ENCODE data around the gene DHRS7.

Gene DHRS7

GRCh38 chr14:60165547-60165876 lies 314 bp upstream of the DHRS7 start:
- no peak for DNase-seq (ENCODE audit: extremely low spot score)
- TF ChIP-seq FOXK2 (IDR thresholded peaks at IDR 0.05) (no peak), BHLHE40 (IDR thresholded peaks at IDR 0.05; ENCODE audit: borderline replicate concordance) (no peak), NFRKB (IDR thresholded peaks at IDR 0.05) (no peak), FOXA1 (IDR thresholded peaks at IDR 0.05) (no peak), ELF4 (IDR thresholded peaks at IDR 0.05) (no peak), HDGF (IDR thresholded peaks at IDR 0.05; ENCODE audit: borderline replicate concordance) (no peak), ARNT (IDR thresholded peaks at IDR 0.05) (no peak), SUZ12 (IDR thresholded peaks at IDR 0.05) (no peak)
- CTCF ChIA-PET = interaction anchor here (0.6 to 1.3 kb wide), 3 partner anchors 45 to 658 kb away, joined by 3 to 4 read pairs (median 3); no protein-coding TSS in a partner anchor
- POLR2A ChIA-PET = interaction anchor here (0.9 to 3.1 kb wide), 7 partner anchors 9 to 83 kb away, joined by 3 to 16 read pairs (median 4); partner anchors contain the start of genes PCNX4 and PPM1A

GRCh38 chr14:60164404-60164711 lies 840 bp downstream of the DHRS7 start:
- ChIA-PET POLR2A (interaction anchor here (1.0 to 3.1 kb wide), 4 partner anchors 10 to 84 kb away, joined by 3 to 16 read pairs (median 9); partner anchors contain the start of genes PCNX4 and PPM1A), CTCF (no interaction called here)
- DNase-seq (ENCODE audit: extremely low spot score) = no peak
- TF ChIP-seq ZNF384 (IDR thresholded peaks at IDR 0.05) (no peak), FOXM1 (IDR thresholded peaks at IDR 0.05; ENCODE audit: borderline replicate concordance) (no peak), SP1 (IDR thresholded peaks at IDR 0.05) (no peak), FOXA1 (IDR thresholded peaks at IDR 0.05) (no peak), SUZ12 (IDR thresholded peaks at IDR 0.05) (no peak), FOXK2 (IDR thresholded peaks at IDR 0.05) (no peak), CTBP1 (IDR thresholded peaks at IDR 0.05; ENCODE audit: borderline replicate concordance) (no peak), PKNOX1 (IDR thresholded peaks at IDR 0.05) (no peak), LEF1 (IDR thresholded peaks at IDR 0.05; ENCODE audit: borderline replicate concordance) (no peak)

- CTCF ChIA-PET = no interaction called here
- no peak for DNase-seq (ENCODE audit: extremely low spot score)
- POLR2A ChIA-PET = interaction anchor here (2.6 to 3.1 kb wide), 2 partner anchors 71 to 85 kb away, joined by 14 to 16 read pairs; partner anchors contain the start of genes PCNX4 and PPM1A
- no peak for TF ChIP-seq FOXK2 (IDR thresholded peaks at IDR 0.05)
- no peak for TF ChIP-seq ELF4 (IDR thresholded peaks at IDR 0.05)
- TF ChIP-seq FOXA1 (IDR thresholded peaks at IDR 0.05) = no peak
- TF ChIP-seq CTBP1 (IDR thresholded peaks at IDR 0.05; ENCODE audit: borderline replicate concordance) = no peak
- no peak for TF ChIP-seq L3MBTL2 (conservative IDR thresholded peaks at IDR 0.05)
- no peak for TF ChIP-seq ARNT (IDR thresholded peaks at IDR 0.05)
- TF ChIP-seq HDGF (IDR thresholded peaks at IDR 0.05; ENCODE audit: borderline replicate concordance) = no peak
- no peak for TF ChIP-seq TARDBP (IDR thresholded peaks at IDR 0.05)
- no peak for TF ChIP-seq BHLHE40 (IDR thresholded peaks at IDR 0.05; ENCODE audit: borderline replicate concordance)
- TF ChIP-seq SP1 (IDR thresholded peaks at IDR 0.05) = no peak
- TF ChIP-seq FOXM1 (IDR thresholded peaks at IDR 0.05; ENCODE audit: borderline replicate concordance) = no peak
Measured at GRCh38 chr14:60163693-60164092, 1.5 kb downstream of the DHRS7 start.

GRCh38 chr14:60161196-60162107 lies 3.7 kb downstream of the DHRS7 start:
- TF ChIP-seq ZNF384 (IDR thresholded peaks at IDR 0.05) = no peak
- TF ChIP-seq HDGF (IDR thresholded peaks at IDR 0.05; ENCODE audit: borderline replicate concordance) = no peak
- TF ChIP-seq ARNT (IDR thresholded peaks at IDR 0.05) = no peak
- no peak for TF ChIP-seq NFRKB (IDR thresholded peaks at IDR 0.05)
- no peak for TF ChIP-seq LEF1 (IDR thresholded peaks at IDR 0.05; ENCODE audit: borderline replicate concordance)
- TF ChIP-seq FOXM1 (IDR thresholded peaks at IDR 0.05; ENCODE audit: borderline replicate concordance) = no peak
- no peak for TF ChIP-seq FOXK2 (IDR thresholded peaks at IDR 0.05)
- no peak for TF ChIP-seq BHLHE40 (IDR thresholded peaks at IDR 0.05; ENCODE audit: borderline replicate concordance)
- no peak for TF ChIP-seq FOXA1 (IDR thresholded peaks at IDR 0.05)
- TF ChIP-seq SUZ12 (IDR thresholded peaks at IDR 0.05) = no peak
- TF ChIP-seq TARDBP (IDR thresholded peaks at IDR 0.05) = no peak
- no peak for TF ChIP-seq PKNOX1 (IDR thresholded peaks at IDR 0.05)
- TF ChIP-seq L3MBTL2 (conservative IDR thresholded peaks at IDR 0.05) = no peak
- no peak for TF ChIP-seq CTBP1 (IDR thresholded peaks at IDR 0.05; ENCODE audit: borderline replicate concordance)
- POLR2A ChIA-PET = interaction anchor here (0.7 to 2.2 kb wide), 3 partner anchors 69 to 677 kb away, joined by 3 to 7 read pairs (median 3); partner anchors contain the start of genes JKAMP, L3HYPDH, PCNX4 and PPM1A
- CTCF ChIA-PET = no interaction called here
- no peak for DNase-seq (ENCODE audit: extremely low spot score)

GRCh38 chr14:60160422-60160821 lies 4.8 kb downstream of the DHRS7 start:
- TF ChIP-seq CTBP1 (IDR thresholded peaks at IDR 0.05; ENCODE audit: borderline replicate concordance) = no peak
- no peak for TF ChIP-seq TARDBP (IDR thresholded peaks at IDR 0.05)
- CTCF ChIA-PET = interaction anchor here (0.7 kb wide), 1 partner anchor 163 kb away, joined by 3 read pairs; no protein-coding TSS in a partner anchor
- DNase-seq (ENCODE audit: extremely low spot score) = no peak
- POLR2A ChIA-PET = no interaction called here

- no peak for TF ChIP-seq NFRKB (IDR thresholded peaks at IDR 0.05)
- no peak for TF ChIP-seq HDGF (IDR thresholded peaks at IDR 0.05; ENCODE audit: borderline replicate concordance)
- TF ChIP-seq LEF1 (IDR thresholded peaks at IDR 0.05; ENCODE audit: borderline replicate concordance) = no peak
- TF ChIP-seq ARNT (IDR thresholded peaks at IDR 0.05) = no peak
- no peak for TF ChIP-seq FOXA1 (IDR thresholded peaks at IDR 0.05)
- TF ChIP-seq FOXM1 (IDR thresholded peaks at IDR 0.05; ENCODE audit: borderline replicate concordance) = no peak
- TF ChIP-seq SUZ12 (IDR thresholded peaks at IDR 0.05) = no peak
- TF ChIP-seq TARDBP (IDR thresholded peaks at IDR 0.05) = no peak
- TF ChIP-seq BHLHE40 (IDR thresholded peaks at IDR 0.05; ENCODE audit: borderline replicate concordance) = no peak
- no peak for TF ChIP-seq PKNOX1 (IDR thresholded peaks at IDR 0.05)
- no peak for TF ChIP-seq ELF4 (IDR thresholded peaks at IDR 0.05)
- TF ChIP-seq SP1 (IDR thresholded peaks at IDR 0.05) = no peak
- TF ChIP-seq L3MBTL2 (conservative IDR thresholded peaks at IDR 0.05) = no peak
- no peak for TF ChIP-seq ZNF384 (IDR thresholded peaks at IDR 0.05)
- TF ChIP-seq FOXK2 (IDR thresholded peaks at IDR 0.05) = no peak
- CTCF ChIA-PET = no interaction called here
- POLR2A ChIA-PET = no interaction called here
- no peak for DNase-seq (ENCODE audit: extremely low spot score)
Measured at GRCh38 chr14:60154671-60155070, 10.5 kb downstream of the DHRS7 start.

Data from HEK293T (cell line).